HG03442 (cell line): Measurements from ENCODE around the gene ACVRL1.

Experiments
- ATAC-seq: cut with Tn5 transposase; IDR thresholded peaks from one replicate; pipeline ENCODE4 v1.9.1; 2021; ENCODE audit warnings: mild to moderate bottlenecking, moderate library complexity; ENCODE audit not compliant: unreplicated experiment

Gene ACVRL1

GRCh38 chr12:51914034-51914923 lies 7.0 kb downstream of the ACVRL1 start:
- ATAC-seq, result no peak

GRCh38 chr12:51915003-51915625 lies 7.8 kb downstream of the ACVRL1 start:
- no peak for ATAC-seq

- ATAC-seq, result no peak
Measured at GRCh38 chr12:51915951-51916350, 8.6 kb downstream of the ACVRL1 start.

GRCh38 chr12:51917041-51917590 lies 9.8 kb downstream of the ACVRL1 start:
- no peak for ATAC-seq

GRCh38 chr12:51917746-51918453 lies 10.6 kb downstream of the ACVRL1 start:
- no peak for ATAC-seq

- no peak for ATAC-seq
Measured at GRCh38 chr12:51920046-51920445, 12.7 kb downstream of the ACVRL1 start.

GRCh38 chr12:51921017-51921725 lies 13.9 kb downstream of the ACVRL1 start:
- ATAC-seq, result no peak

GRCh38 chr12:51922146-51922545 lies 14.8 kb downstream of the ACVRL1 start:
- no peak for ATAC-seq

- no peak for ATAC-seq
Measured at GRCh38 chr12:51922762-51923505, 15.6 kb downstream of the ACVRL1 start.

- no peak for ATAC-seq
Measured at GRCh38 chr12:51923506-51924365, 16.4 kb downstream of the ACVRL1 start.

- ATAC-seq, result peak; percentile 48
Measured at GRCh38 chr12:51924551-51925319, 17.4 kb downstream of the ACVRL1 start.

- no peak for ATAC-seq
Measured at GRCh38 chr12:51925346-51926063, 18.2 kb downstream of the ACVRL1 start.

- ATAC-seq, result no peak
Measured at GRCh38 chr12:51926064-51926632, 18.8 kb downstream of the ACVRL1 start.

- ATAC-seq, result no peak
Measured at GRCh38 chr12:51926718-51927117, 19.4 kb downstream of the ACVRL1 start.

GRCh38 chr12:51932218-51933076 lies 25.1 kb downstream of the ACVRL1 start:
- ATAC-seq, result no peak

- ATAC-seq, result no peak
Measured at GRCh38 chr12:51934080-51934479, 26.8 kb downstream of the ACVRL1 start.
